HG03342 (cell line): ENCODE results near the gene HCRTR2.

Experiments
- ATAC-seq: cut with Tn5 transposase; IDR thresholded peaks from one replicate; pipeline ENCODE4 v1.9.1; 2021; ENCODE audit warnings: mild to moderate bottlenecking, moderate library complexity; ENCODE audit not compliant: unreplicated experiment

The HCRTR2 gene

GRCh38 chr6:55319961-55320695, 145.8 kb downstream of the HCRTR2 start:
- no peak for ATAC-seq

GRCh38 chr6:55320696-55321086, 146.4 kb downstream of the HCRTR2 start:
- no peak for ATAC-seq

GRCh38 chr6:55327169-55327568, 152.9 kb downstream of the HCRTR2 start, which contains the start of gene GFRAL:
GFRAL (plus strand) TSS chr6:55327469; CDS start chr6:55327555, 86 bp downstream.
- no peak for ATAC-seq
